ENCODE results near the gene TIAM2. TPM values are rescaled to one million over a fixed set of nuclear protein-coding genes. Genes with fewer than 3 reads are reported as not detected.

TIAM2 gene
- total and polyA plus RNA-seq, 2 donors (not counting 3 experiments of a cell fraction or from before 2014, with no cell fraction given) = 9.6 to 18.5 TPM

DNA sequence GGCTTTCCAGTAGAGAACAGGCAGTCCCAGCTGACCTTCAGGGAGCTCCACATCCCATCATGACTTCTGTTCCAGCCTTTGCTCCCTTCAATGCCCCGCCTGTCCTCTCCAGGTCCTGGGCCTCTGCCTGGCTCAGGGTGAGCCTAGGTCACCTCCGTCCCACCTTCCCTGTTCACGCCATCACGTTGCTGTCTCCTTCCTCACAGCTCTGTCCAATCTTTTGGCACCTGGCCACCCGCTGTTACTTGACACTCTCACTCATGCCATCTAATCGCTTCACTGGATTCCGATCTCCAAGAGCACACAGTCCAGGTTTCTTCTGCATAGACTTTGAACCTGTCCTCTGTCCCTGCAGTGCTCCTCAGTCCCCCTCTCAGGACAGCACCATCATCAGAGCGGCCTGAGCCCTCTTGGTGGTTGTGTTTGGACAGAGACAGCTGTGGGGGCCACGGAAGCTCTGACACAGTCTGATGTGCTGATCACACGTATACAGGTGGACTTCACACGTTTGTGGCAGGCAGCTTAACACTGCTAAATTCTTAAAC, 34.7 kb upstream of the TIAM2 start:
- dilution Hi-C loops (cut with MboI; ENCODE audit: extremely low pct_ligation_motif_present, low sequenced_read_pairs) = no loop called here
- H3K9me1 ChIP-seq (replicated peaks; ENCODE audit: control insufficient read depth, extremely low read depth, insufficient read depth, low read length) = no peaks in the 10 kb centered on the region
- no peak overlapping the region for H3K27ac ChIP-seq (ENCODE audit: insufficient read depth, low read depth, low read length)
- H2AFZ ChIP-seq (ENCODE audit: low read depth, low read length) = no peak overlapping the region
- H3K27me3 ChIP-seq (ENCODE audit: control insufficient read depth in 2 of 2, insufficient read depth in 2 of 2, low read length in 2 of 2) = no peaks in the 10 kb centered on the region
- ChIA-PET POLR2A (no interaction called here), CTCF (interaction anchor here (0.9 kb wide), 1 partner anchor 22 kb away, joined by 4 read pairs; no protein-coding TSS in a partner anchor)
- no peaks in the 10 kb centered on the region for H3K4me1 ChIP-seq (ENCODE audit: control insufficient read depth, extremely low read depth, insufficient read depth, low read length)
- no peak overlapping the region for H3K4me3 ChIP-seq (replicated peaks in 1 of 3; ENCODE audit: insufficient read depth in 1 of 3, low read depth in 1 of 3, low read length in 3 of 3)
- H3K79me2 ChIP-seq (ENCODE audit: control insufficient read depth, insufficient read depth, low read length) = no peaks in the 10 kb centered on the region
- no peak for TF ChIP-seq JUN (IDR thresholded peaks at IDR 0.05; ENCODE audit: borderline replicate concordance, insufficient read depth, insufficient read length, low read depth)
- TF ChIP-seq, protein P1, sequence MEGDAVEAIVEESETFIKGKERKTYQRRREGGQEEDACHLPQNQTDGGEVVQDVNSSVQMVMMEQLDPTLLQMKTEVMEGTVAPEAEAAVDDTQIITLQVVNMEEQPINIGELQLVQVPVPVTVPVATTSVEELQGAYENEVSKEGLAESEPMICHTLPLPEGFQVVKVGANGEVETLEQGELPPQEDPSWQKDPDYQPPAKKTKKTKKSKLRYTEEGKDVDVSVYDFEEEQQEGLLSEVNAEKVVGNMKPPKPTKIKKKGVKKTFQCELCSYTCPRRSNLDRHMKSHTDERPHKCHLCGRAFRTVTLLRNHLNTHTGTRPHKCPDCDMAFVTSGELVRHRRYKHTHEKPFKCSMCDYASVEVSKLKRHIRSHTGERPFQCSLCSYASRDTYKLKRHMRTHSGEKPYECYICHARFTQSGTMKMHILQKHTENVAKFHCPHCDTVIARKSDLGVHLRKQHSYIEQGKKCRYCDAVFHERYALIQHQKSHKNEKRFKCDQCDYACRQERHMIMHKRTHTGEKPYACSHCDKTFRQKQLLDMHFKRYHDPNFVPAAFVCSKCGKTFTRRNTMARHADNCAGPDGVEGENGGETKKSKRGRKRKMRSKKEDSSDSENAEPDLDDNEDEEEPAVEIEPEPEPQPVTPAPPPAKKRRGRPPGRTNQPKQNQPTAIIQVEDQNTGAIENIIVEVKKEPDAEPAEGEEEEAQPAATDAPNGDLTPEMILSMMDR (IDR thresholded peaks at IDR 0.05; ENCODE audit: extremely low read depth in 1 of 2, insufficient read depth in 1 of 2, low read depth in 1 of 2, low read length in 2 of 2) = no peak
- no peaks in the 10 kb centered on the region for H3K9me3 ChIP-seq (replicated peaks; ENCODE audit: control insufficient read depth, insufficient read depth, low read length)
- no peak for FAIRE-seq
- intact Hi-C loops (cut with micrococcal nuclease) = no loop called here
- DNase-seq (ENCODE audit: low read depth, low spot score) = no peak
- no TSS peak for BruUV-seq (replicated peaks)
- H3K4me2 ChIP-seq (ENCODE audit: insufficient read depth, low read length) = no peak overlapping the region
- no peaks in the 10 kb centered on the region for H4K20me1 ChIP-seq (replicated peaks; ENCODE audit: control insufficient read depth, extremely low read depth, insufficient read depth, low read length)
- H3K36me3 ChIP-seq (ENCODE audit: control insufficient read depth in 2 of 2, extremely low read depth in 1 of 2, insufficient read depth in 2 of 2, low read length in 2 of 2) = no peaks in the 10 kb centered on the region
- no peak overlapping the region for H3K9ac ChIP-seq (replicated peaks; ENCODE audit: extremely low read depth, insufficient read depth, low read length)

DNA sequence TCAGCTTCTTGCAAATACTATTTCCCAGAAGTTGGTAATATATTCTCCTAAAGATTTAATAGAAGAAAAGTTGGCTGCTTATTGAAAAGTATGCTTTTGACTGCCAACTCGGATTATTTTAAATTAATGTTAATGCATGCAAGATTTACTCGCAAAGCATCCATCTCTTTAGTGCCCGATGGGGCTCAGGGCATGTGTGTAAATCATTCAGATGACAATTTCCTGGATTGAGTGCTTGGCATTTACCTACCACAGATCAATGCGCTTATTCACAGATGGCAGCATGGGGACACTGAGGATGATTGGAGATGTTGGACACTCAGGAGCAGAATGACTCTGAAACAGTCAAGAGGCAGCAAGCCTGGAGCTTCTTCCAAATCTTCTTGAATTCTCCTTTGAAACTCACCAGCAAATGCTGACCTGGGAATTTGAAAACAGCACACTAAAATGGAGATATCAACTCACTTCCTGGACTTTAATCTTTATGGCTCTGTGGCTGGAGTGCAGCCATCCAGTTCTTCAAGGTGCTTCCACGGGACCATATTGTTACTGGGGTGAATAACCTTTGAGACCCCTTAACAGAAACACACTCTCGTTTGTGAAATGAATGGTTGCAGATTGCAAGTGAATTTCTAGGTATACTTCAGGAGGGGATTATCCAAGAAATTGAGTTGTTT, 34.1 kb upstream of the TIAM2 start:
- dilution Hi-C loops (cut with MboI; ENCODE audit: extremely low pct_ligation_motif_present, low sequenced_read_pairs) = no loop called here

More for the DNA sequence above, 34.1 kb upstream of the TIAM2 start:
- no peaks in the 10 kb centered on the region for H3K9me3 ChIP-seq (replicated peaks; ENCODE audit: control insufficient read depth, insufficient read depth, low read length)
- FAIRE-seq = no peak
- H3K36me3 ChIP-seq (ENCODE audit: control insufficient read depth in 2 of 2, extremely low read depth in 1 of 2, insufficient read depth in 2 of 2, low read length in 2 of 2) = no peaks in the 10 kb centered on the region
- intact Hi-C loops (cut with micrococcal nuclease) = no loop called here
- no TSS peak for BruUV-seq (replicated peaks)
- no peak overlapping the region for H3K27ac ChIP-seq (ENCODE audit: insufficient read depth, low read depth, low read length)
- H3K9ac ChIP-seq (replicated peaks; ENCODE audit: extremely low read depth, insufficient read depth, low read length) = no peak overlapping the region
- H3K4me2 ChIP-seq (ENCODE audit: insufficient read depth, low read length) = no peak overlapping the region
- no peaks in the 10 kb centered on the region for H3K9me1 ChIP-seq (replicated peaks; ENCODE audit: control insufficient read depth, extremely low read depth, insufficient read depth, low read length)
- H3K4me1 ChIP-seq (ENCODE audit: control insufficient read depth, extremely low read depth, insufficient read depth, low read length) = no peaks in the 10 kb centered on the region
- DNase-seq (ENCODE audit: low read depth, low spot score) = no peak
- POLR2A ChIA-PET = no interaction called here
- CTCF ChIA-PET = no interaction called here
- H3K4me3 ChIP-seq (replicated peaks in 1 of 3; ENCODE audit: insufficient read depth in 1 of 3, low read depth in 1 of 3, low read length in 3 of 3) = no peak overlapping the region
- H2AFZ ChIP-seq (ENCODE audit: low read depth, low read length) = no peak overlapping the region
- H3K79me2 ChIP-seq (ENCODE audit: control insufficient read depth, insufficient read depth, low read length) = no peaks in the 10 kb centered on the region
- no peaks in the 10 kb centered on the region for H3K27me3 ChIP-seq (ENCODE audit: control insufficient read depth in 2 of 2, insufficient read depth in 2 of 2, low read length in 2 of 2)
- TF ChIP-seq, protein P2, sequence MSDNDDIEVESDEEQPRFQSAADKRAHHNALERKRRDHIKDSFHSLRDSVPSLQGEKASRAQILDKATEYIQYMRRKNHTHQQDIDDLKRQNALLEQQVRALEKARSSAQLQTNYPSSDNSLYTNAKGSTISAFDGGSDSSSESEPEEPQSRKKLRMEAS (IDR thresholded peaks at IDR 0.05; ENCODE audit: insufficient read depth, insufficient read length) = no peak
- TF ChIP-seq EZH2 (IDR thresholded peaks at IDR 0.05; ENCODE audit: borderline replicate concordance, low read depth, low read length, severe bottlenecking) (no peak), POLR2AphosphoS5 (IDR thresholded peaks at IDR 0.05; ENCODE audit: insufficient read depth, low read depth, low read length) (no peak), POLR2A (IDR thresholded peaks at IDR 0.05; ENCODE audit: low read depth, low read length) (no peak), GATA2 (IDR thresholded peaks at IDR 0.05; ENCODE audit: insufficient read depth, insufficient read length, low read depth, low read length) (no peak), JUN (IDR thresholded peaks at IDR 0.05; ENCODE audit: borderline replicate concordance, insufficient read depth, insufficient read length, low read depth) (no peak), MYC (IDR thresholded peaks at IDR 0.05; ENCODE audit: low read depth, low read length) (no peak), FOS (IDR thresholded peaks at IDR 0.05; ENCODE audit: borderline replicate concordance, insufficient read depth, low read length) (no peak)
- TF ChIP-seq, protein P1 (IDR thresholded peaks at IDR 0.05; ENCODE audit: extremely low read depth in 1 of 2, insufficient read depth in 1 of 2, low read depth in 1 of 2, low read length in 2 of 2) = no peak
- no peaks in the 10 kb centered on the region for H4K20me1 ChIP-seq (replicated peaks; ENCODE audit: control insufficient read depth, extremely low read depth, insufficient read depth, low read length)

Measured in endothelial cell of umbilical vein (primary cell).